Effector CD4-positive, alpha-beta T cell (primary cell): ENCODE measurements around the gene MAPK13.
A peak's percentile ranks its signal among the peaks of the same experiment; 100 is the strongest.
"Not testable (repeated sequence)": the region's sequence is repeated elsewhere in the genome, so short reads cannot be mapped to it uniquely, and the experiment has no call there.

Experiments used
- DNase-seq: peaks from one replicate; pipeline ENCODE4 v3.0.0-alpha.2; 2020

The MAPK13 gene

DNA sequence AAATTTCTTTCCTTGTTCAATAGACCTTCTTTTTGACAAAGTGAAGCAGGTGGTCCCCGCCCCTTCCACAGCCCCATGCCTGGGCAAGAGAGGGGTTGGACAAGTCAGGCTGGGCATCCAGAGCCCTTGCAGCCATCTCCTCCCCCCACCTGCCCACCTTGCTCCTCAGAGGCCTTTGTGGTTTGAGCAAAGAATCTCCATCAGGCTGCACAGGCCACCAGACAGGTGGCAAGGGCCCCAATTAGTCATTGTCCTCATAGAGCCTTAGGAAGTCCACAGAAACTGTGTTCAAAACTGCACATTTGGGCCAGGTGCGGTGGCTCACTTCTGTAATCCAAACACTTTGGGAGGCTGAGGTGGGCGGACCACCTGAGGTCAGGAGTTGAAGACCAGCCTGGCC, 1.5 kb upstream of the MAPK13 start:
- no peak for DNase-seq

DNA sequence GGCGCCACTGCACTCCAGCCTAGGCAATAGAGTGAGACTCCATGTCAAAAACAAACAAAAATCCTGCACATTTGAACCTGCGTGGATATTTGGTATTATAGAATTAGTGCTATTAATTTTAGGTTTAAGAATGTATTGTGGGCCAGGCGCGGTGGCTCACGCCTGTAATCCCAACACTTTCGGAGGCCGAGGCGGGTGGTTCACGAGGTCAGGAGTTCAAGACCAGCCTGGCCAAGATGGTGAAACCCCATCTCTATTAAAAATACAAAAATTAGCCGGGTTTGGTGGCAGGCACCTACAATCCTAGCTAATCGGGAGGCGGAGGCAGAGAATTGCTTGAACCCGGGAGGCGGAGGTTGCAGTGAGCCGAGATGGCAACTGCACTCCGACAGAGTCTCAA, 979 bp upstream of the MAPK13 start:
- not testable (repeated sequence) for DNase-seq

DNA sequence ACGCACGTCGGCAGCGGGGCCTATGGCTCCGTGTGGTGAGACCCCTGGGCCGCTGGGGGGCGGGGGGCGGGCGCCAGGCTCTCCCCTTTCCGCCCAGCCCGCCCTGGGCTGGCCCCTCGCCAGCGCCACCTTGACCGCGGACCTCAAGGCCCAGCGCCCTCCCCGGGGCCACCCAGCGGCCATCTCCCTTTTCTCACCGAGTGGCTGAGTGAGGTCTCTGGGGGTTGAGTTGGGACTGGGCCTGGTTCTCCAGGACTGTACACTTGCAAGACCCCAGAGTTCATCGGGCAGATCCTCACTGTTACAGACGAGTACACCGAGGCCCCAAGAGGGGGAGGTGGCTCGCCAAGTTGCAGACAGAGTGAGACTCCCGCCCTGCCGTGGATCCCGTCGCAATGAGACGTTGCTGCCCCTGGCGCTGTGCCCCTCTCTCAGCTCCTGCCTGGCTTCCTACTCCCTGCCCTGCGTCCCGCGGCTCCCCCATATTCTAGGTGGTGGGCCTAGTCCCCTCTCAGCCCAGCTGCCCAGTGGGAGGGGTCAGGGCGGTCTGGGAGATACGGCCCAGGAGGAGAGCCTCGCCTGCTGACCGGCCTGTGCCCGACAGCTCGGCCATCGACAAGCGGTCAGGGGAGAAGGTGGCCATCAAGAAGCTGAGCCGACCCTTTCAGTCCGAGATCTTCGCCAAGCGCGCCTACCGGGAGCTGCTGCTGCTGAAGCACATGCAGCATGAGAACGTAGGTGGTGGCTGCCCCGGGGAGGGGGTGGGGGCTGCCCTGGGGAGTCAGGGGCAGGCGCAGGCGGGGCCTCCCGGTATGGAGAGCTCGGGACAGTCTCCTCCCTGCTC, 576 bp downstream of the MAPK13 start:
- peak; percentile 29 for DNase-seq

DNA sequence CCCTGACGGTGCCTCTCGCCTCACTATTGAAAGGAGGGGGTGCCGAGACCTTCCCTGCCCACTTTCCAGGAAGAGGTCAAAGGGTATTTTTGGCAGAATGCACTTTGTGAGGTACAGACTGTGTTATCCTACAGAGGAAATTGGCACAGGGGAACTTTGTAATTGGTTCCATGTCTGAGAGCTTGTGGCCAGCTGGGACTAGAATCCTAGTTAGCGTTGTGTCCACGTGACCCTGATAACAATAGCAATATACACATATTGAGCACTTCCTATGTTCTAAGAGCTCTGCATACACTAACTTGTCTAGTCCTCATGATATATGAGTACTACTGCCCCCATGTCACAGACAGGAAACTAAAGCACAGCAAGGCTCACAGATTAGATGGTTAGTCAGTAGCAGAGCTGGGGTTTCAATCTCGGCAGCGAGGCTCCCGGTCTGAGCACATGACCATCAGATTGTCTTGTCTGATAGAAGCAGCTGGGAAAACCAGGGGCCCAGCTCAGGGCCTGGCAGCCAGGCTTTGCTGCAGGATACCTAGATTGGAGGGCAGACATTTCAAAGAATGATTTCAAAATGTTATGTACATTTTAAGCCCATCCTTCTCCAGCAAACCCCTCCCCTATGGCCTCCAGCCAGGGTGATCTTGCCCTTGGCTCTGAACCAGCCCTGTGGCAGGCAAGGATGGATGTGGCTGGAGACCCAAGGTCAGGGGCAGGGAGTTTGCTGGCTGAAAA, 1.4 kb downstream of the MAPK13 start:
- DNase-seq: peak; percentile 33

DNA sequence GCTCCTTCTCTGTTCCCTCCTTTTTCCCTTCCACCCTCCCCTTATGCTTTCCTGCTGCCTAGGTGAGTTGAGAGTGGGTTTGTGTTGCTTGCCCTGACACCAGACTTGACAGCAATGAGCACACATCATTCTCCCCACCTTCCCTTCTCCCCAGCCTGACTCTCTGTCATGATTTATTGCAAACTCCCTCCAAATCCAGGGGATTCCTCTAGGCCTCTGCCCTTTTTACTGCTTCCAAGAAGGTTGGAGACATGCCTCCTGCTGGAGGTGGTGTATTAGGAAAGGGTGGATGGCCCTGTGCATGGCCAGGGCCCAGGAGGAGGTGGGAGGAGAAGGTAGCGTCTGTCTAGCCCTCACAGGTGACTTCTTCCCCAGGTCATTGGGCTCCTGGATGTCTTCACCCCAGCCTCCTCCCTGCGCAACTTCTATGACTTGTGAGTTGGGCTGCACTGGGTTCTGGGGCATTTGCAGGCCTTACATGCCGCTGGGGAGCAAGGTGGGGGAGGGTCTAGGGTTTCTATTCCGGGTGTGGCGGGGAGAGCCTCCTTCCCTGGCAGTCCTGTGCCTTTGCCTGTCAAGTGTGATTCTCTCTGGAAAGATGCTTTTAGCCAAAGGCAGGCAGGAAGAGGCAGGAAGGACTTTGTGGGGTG, 2.1 kb downstream of the MAPK13 start:
- DNase-seq: no peak

DNA sequence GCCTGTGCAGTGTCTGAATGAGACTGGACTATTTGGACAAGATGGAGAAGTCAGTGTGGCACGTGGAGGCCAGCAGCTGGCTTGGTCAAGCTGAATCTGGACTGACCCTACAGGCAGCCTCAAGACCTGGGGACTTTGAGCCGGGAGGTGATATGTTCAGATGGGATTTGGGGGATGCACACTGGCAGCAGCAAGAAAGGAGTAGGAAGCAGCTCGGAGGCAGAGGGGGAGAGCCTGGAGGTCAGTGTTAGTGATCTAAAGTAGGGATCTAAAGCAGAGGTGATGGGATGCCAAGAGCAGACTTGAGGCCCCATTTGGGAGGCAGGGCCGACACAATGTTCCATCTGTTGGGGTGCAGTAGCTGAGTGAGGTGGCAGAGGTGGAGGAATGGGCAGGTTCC, 2.8 kb downstream of the MAPK13 start:
- no peak for DNase-seq

DNA sequence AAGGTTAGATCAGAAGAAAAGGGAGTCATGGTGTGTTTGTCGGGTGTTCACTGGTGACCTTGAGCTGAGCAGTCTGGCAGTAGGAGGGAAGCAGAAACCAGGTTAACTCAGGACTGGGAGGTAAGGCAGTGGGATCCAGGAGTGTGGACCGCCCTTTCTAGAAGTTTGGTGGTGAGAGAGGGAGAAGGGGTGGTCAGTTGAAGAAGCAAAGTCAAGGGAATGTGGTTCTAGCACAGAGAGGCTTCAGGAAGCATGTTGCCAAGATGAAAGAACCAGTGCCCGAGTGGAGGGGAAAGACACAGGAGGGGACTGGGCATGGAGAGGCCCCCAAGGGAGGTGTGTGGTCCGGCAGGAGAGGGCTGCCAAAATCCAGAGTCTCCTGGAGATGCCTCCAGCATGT, 3.6 kb downstream of the MAPK13 start:
- DNase-seq: no peak

DNA sequence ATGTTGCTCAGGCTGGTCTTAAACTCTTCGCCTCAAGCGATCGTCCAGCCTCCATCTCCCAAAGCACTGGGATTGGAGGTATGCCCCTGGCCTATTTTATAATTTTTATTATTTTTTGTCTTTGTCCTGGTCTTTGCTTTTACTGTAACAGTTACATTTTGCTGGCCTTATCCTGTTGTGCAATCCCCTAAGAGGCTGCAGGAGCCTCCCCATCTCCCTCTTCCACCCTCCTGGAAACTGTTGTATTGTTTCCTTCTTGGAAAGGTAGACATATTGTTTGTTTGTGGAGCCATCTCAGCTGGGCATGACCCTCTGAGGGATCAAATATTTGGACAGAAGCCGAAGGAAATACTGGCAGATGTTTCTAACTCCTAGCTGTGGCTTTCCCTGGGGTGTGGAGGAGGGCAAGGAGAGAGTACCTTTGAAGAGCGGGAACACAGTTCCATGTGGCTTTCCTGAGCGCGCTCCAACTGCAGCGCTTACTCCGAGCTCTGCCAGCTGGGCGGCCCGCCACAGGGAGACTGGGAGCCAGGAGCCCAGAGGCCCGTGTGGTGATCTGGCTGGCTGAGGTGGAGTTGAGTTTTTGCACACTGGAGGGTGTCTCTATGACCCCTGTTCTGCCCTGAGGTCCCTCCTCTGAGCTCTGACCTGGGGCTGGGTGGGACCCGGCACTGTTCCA, 4.9 kb downstream of the MAPK13 start:
- no peak for DNase-seq

DNA sequence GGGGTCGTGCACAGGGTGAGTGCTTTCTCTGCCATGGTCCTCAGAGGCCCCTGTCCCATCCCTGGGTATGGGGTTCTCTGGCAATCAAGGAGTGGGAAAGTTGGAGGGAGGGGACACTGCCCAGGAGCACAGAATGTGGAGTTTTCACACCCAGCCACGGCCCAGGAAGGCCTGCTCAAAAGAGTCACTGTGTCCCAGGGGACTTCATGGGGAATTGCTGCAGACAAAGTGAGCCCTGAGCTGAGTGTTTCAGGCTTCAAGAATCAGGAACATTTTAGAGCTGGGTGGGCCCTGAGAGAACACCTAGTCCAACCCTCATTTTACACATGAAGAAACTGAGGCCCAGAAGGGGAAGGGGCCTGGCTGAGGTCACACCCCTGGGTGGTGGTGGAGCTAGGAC, 5.7 kb downstream of the MAPK13 start:
- no peak for DNase-seq

DNA sequence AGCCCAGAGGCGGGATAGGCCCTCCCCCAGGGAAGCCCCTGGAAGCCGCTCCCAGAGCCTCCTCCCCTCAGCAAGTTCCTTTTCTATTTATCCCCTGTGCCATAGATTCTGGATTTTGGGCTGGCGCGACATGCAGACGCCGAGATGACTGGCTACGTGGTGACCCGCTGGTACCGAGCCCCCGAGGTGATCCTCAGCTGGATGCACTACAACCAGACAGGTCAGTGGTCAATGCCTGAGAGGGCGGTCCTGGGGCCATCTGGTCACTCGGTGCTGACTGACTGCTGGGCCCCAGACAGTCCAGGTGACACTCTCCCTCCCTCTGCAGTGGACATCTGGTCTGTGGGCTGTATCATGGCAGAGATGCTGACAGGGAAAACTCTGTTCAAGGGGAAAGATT, 6.2 kb downstream of the MAPK13 start:
- DNase-seq: no peak

DNA sequence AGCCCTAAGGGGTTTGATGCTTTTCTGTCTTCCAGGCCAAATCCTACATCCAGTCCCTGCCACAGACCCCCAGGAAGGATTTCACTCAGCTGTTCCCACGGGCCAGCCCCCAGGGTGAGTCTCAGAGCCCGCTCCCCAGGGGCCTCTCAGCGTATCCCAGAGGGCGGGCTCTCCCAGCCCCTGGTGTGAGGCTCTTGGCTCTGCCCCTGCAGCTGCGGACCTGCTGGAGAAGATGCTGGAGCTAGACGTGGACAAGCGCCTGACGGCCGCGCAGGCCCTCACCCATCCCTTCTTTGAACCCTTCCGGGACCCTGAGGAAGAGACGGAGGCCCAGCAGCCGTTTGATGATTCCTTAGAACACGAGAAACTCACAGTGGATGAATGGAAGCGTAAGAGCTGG, 8.4 kb downstream of the MAPK13 start:
- no peak for DNase-seq

DNA sequence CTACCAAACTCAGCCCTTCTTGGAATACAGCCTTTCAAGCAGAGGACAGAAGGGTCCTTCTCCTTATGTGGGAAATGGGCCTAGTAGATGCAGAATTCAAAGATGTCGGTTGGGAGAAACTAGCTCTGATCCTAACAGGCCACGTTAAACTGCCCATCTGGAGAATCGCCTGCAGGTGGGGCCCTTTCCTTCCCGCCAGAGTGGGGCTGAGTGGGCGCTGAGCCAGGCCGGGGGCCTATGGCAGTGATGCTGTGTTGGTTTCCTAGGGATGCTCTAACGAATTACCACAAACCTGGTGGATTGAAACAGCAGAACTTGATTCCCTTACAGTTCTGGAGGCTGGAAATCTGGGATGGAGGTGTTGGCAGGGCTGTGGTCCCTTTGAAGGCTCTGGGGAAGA, 9.1 kb downstream of the MAPK13 start:
- DNase-seq: no peak

DNA sequence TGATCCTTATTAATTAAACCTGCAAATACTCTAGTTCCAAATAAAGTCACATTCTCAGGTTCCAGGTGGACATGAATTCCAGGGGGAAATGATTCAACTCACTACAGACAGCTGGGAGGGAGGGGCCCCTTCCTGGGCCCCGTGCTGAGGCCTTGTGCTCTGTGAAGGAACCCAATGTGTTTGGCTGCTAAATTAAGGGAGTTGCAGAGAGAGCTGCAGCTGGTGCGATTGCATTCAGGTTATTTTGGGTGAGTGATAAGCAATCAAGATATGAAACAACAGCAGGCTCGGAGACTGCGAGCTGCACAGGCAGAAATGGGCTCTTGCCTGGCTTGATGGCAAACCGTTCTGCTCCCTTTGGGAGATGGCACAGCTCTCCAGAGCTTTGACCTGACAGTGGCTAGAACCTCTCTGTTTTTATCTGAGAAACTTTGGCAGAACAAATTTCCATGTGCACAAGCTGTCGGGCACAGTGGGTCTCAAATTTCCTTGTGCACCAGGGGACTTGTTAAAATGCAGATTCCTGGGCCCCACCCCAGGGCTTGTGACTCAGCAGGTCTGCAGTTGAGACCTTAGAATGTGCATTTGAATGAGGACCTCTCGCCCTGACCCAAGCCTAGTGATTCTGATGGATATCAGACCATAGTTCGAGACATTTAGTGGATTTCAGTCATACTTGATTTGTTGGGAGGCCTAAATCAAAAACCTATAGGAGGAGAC, 9.8 kb downstream of the MAPK13 start:
- no peak for DNase-seq

DNA sequence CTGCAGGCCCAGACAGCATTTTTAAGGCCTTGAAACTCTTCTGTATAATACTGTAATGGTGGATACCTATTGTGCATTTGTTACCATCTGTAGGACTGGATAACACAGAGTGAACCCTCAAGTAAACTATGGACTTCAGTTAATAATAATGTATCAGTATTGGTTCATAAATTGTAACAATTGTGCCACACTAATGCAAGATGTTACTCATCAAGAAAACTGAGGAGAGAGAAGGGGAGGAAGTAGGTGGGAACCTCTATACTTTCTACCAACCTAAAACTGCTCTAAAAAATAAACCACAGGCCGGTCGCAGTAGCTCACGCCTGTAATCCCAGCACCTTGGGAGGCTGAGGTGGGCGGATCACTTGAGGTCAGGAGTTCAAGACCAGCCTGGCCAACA, 10.8 kb downstream of the MAPK13 start:
- no peak for DNase-seq

DNA sequence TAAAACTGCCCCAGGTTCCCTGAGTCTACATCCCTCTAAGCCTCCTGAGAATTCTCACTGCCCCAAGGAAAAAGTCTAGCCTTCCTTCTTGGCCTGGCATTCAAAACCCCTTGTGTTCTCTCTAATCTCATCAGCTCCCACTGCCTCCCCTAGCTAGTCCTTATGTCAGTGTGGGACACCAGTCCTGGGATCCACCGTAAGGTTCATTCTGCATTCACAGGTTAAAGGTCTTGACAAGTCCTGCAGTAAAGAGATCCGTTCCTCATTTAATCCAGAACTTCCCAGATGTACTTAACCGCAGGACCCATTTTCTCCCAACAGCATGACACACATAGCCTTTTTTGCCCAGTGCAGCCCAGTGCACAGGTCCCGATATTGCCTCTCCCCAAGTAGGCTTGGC, 11.6 kb downstream of the MAPK13 start:
- DNase-seq: no peak

DNA sequence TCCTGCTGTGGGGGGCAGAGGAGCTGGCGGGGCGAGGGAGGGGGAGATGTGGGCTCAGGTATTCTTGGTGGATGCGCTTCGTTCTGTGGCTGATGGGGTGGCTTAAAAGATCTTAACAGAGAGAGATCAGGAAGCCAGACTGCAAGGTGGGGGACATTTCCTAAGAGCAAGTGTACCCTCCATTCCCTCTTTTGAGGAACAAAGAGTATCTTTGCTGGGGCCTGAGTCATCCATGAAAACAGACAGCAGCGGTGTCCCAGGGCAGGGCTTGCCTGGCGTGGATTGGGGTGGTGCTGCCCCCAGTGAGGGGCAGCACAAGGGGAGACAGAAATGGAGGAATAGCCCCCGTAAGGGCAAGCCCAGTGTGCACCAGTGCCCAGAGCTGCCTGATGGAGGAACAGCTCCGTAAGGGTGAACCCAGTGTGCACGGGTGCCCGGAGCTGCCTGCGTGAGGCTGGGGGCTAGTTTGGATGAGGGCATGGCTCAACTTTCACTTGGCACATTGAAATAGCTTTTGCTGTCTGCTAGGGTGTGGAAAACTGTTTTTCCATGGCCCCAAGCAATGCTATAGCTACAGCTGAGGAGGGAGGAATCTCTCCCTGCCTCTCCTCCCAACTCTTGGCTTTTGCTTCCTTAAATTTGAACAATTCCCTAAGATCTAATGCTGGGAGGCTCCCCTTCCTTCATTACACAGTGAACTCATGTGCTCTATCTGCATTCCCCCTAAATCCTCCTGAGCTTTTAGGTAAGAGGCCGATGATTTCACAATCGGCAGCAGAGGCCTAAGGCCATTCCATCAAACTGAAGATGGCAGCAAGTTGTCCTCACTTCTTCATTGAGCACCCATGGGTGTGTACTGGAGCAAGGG, 12.9 kb downstream of the MAPK13 start:
- DNase-seq: no peak

DNA sequence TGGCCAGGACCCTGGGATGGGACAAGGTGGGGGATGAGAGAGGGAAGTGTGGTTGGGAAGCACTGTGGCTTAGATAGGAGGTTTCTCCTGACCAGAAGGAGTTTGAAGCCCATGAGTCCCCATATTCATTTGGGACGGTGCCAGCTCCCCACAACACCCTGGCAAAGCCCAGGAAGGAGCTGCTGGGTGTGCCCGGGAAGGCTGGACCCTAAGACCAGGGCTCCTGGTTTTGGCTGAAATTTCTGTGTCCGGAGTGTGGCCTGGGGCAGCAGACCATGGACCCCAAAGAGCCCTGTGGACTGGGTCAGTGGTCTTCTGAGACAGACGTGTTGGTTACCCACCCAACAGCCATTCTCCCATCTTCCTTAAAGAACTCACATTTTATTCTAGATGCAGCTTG, 15.2 kb downstream of the MAPK13 start:
- no peak for DNase-seq

DNA sequence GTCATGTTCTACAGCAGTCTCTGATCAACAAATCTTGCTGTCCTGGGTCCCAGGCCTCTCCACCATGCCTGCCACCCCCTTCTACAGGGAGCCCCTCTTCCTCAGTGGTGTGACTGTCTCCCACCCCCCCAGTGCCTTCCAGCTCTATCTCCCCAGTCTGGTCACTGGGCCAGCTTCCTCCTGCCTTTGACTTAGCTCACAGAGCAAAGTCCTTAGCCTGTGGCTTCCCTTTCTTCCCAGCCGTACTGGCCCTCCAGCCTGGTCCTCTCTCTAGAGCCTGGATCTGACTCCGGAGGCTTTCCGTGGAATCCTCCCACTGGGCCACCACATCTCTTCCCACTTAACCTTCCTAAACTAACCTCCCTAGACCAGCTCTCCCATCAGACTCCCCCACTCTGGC, 17.0 kb downstream of the MAPK13 start:
- DNase-seq: no peak

DNA sequence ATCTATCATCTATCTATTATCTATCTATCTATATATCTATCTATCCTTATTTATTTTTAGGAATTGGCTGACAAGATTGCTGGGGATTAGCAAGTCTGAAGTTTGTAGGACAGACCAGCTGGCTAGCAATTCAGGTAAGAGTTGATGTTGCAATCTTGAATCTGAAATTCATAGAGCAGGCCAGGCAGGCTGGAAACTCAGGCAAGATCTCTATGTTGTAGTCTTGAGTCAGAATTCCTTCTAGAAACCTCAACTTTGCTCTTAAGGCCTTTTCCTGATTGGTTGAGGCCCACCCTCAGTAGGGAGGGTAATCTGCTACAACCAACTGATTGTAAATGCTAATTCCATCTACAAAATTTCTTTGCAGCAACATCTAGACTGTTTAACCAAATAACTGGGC, 19.2 kb downstream of the MAPK13 start:
- no peak for DNase-seq

DNA sequence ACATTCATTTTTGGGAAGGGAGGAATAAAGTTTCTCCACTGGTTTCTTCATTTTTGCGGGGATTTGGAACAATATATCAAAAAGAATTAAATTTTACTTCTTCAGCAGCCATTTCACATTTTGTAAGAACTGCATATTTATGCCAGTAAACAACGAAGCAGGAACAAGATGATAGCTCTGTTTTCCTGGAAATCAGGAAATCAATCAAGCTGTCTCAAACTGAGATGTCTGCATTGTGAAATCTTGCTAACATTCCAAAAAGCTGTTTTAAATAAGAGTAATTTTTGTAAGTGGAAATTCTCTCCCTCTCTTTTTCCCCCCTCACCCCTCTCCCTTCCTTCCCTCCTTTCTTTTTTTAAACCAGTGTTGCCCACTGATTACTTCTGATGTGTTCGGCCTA, 20.0 kb downstream of the MAPK13 start:
- no peak for DNase-seq

DNA sequence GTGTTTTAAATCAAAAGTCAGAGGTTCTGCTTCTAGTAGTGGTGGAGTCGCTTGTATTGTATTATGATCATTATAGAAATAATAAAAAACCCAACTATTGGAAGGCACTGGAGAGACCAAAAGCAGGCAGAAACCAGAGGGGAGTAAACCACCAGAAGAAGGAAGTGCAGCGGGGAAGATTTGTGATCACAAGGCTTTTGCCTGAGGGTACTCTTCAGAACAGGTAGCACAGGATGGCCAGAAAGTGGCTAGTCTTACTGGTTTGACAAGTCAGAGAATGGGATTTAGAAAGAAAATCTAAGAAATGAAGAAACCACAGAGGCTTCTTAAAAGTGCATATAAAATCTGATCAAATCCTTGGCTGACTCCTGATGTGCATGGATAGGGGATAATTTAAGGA, 24.0 kb downstream of the MAPK13 start:
- DNase-seq: no peak

DNA sequence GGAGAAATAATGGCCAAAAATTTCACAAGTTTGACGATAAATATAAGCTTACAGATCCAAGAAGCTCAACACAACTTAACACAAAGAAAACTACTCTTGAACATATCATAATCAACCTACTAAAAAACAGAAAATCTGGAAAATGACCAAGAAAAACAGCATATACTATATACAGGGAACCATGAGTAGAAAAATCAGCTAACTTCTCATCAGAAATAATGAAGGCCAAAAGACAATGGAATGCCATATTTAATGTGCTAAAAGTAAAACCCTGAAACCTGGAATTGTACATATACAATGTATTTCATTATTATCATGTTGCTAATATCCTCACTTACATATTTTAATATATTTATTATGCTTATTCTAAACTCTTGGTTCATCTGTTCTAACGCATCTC, 25.3 kb downstream of the MAPK13 start:
- no peak for DNase-seq
